HCT116 (cell line): ENCODE results near the gene UBQLN4. TPM values are rescaled to one million over a fixed set of nuclear protein-coding genes. Genes with fewer than 3 reads are reported as not detected.

ENCODE experiments used
- ATAC-seq: fragments of 200-7000 bp; cut with Tn5 transposase; 2 replicates; pipeline ENCODE4 v1.9.1; 2020; ENCODE audit warnings: mild to moderate bottlenecking, moderate library complexity
- BruUV-seq: library from RNA; stranded (reverse); fragments of 400-500 nt; replicated peaks from 2 replicates; lab custom pipeline; 2021; lab: Mats Ljungman, UMichigan
- CTCF ChIA-PET: fragments of 300-600 bp; sonication (Branson Sonifier 250); formaldehyde crosslinking; loops from one replicate; lab custom pipeline; 2021; ENCODE audit warnings: antibody characterized with exemption; lab: Charles Lee
- POLR2A ChIA-PET: fragments of 300-600, 350-600 bp; sonication (Branson Sonifier 250); formaldehyde crosslinking; loops from one replicate; lab custom pipeline; 2021; ENCODE audit warnings: antibody characterized with exemption; lab: Charles Lee
- RAD21 ChIA-PET, 2 experiments: fragments of 300-600 bp; sonication (Branson Sonifier 250); formaldehyde crosslinking; loops; one replicate each; lab custom pipeline; 2023; ENCODE audit warnings: low total read pairs in 2 of 2; ENCODE audit not compliant: uncharacterized antibody in 2 of 2, unreplicated experiment in 2 of 2, low non-redundant PET in 1 of 2; lab: Charles Lee
- DNase-seq: peaks from one replicate; pipeline ENCODE4 v3.0.0-alpha.2; 2010; ENCODE audit warnings: low read depth, low spot score
- H2AFZ ChIP-seq: fragments of 200-600 bp; shearing (Covaris generic), sonication (generic); 2 replicates; pipeline ENCODE4 v1.6.1; 2017; ENCODE audit warnings: low read depth, mixed run types, mixed read lengths, antibody characterized with exemption, low read length; ENCODE audit not compliant: poor library complexity, severe bottlenecking
- H3K27ac ChIP-seq: 2 replicates; pipeline ENCODE4 v1.5.1; 2012; ENCODE audit warnings: low read depth, low read length
- H3K27me3 ChIP-seq: fragments of 200-600 bp; sonication (generic); 2 replicates; pipeline ENCODE4 v1.6.1; 2016; ENCODE audit warnings: mixed run types, low read length, mixed read lengths; ENCODE audit not compliant: insufficient read depth
- H3K36me3 ChIP-seq, 2 experiments: fragments of 200-500 bp in 1 of 2; fragments of 200-600 bp in 1 of 2; sonication (Bioruptor generic) in 1 of 2; sonication (generic) in 1 of 2; 2 replicates each; pipeline versions ENCODE4 v1.5.1 to v1.6.1; 2014 to 2016; ENCODE audit warnings: low read length in 2 of 2, inconsistent platforms in 1 of 2, mixed read lengths in 1 of 2, mixed run types in 1 of 2; ENCODE audit not compliant: insufficient read depth in 2 of 2, control insufficient read depth in 1 of 2
- H3K4me1 ChIP-seq, 2 experiments: fragments of 200-600 bp in 1 of 2; sonication (generic) in 1 of 2; 2 replicates each; pipeline versions ENCODE4 v1.5.1 to v1.6.1; 2012 to 2017; ENCODE audit warnings: low read length in 2 of 2, inconsistent platforms in 1 of 2, mild to moderate bottlenecking in 1 of 2, mixed read lengths in 1 of 2, mixed run types in 1 of 2, moderate library complexity in 1 of 2; ENCODE audit not compliant: insufficient read depth in 2 of 2, control insufficient read depth in 1 of 2
- H3K4me2 ChIP-seq: fragments of 200-600 bp; sonication (generic); 2 replicates; pipeline ENCODE4 v1.6.1; 2017; ENCODE audit warnings: mixed run types, low read length, mixed read lengths
- H3K4me3 ChIP-seq, 2 experiments: fragments of 200-600 bp in 1 of 2; sonication (generic) in 1 of 2; replicated peaks in 1 of 2; 2 replicates each; pipeline ENCODE4 v1.5.1; 2011 to 2016; ENCODE audit warnings: low read length in 2 of 2, control low read depth in 1 of 2, low read depth in 1 of 2, mild to moderate bottlenecking in 1 of 2, mixed read lengths in 1 of 2, mixed run types in 1 of 2
- H3K79me2 ChIP-seq: fragments of 200-600 bp; sonication (generic); 2 replicates; pipeline ENCODE4 v1.6.1; 2017; ENCODE audit warnings: mild to moderate bottlenecking, mixed run types, low read length, moderate library complexity, mixed read lengths; ENCODE audit not compliant: insufficient read depth
- H3K9ac ChIP-seq: fragments of 200-600 bp; sonication (generic); 2 replicates; pipeline ENCODE4 v1.6.1; 2016; ENCODE audit warnings: low read length, mixed read lengths
- H3K9me2 ChIP-seq: fragments of 200-600 bp; sonication (generic), shearing (Covaris generic); 2 replicates; pipeline ENCODE4 v1.6.1; 2017; ENCODE audit warnings: mixed run types, mild to moderate bottlenecking, moderate library complexity; ENCODE audit not compliant: insufficient read depth
- H3K9me3 ChIP-seq, 2 experiments: fragments of 200-500 bp in 1 of 2; fragments of 200-600 bp in 1 of 2; sonication (Bioruptor generic) in 1 of 2; sonication (generic) in 1 of 2; 2 replicates each; pipeline ENCODE4 v1.6.1; 2014 to 2017; ENCODE audit warnings: low read length in 2 of 2, mixed read lengths in 2 of 2, inconsistent platforms in 1 of 2, low read depth in 1 of 2, mild to moderate bottlenecking in 1 of 2, mixed run types in 1 of 2, moderate library complexity in 1 of 2; ENCODE audit not compliant: control insufficient read depth in 1 of 2, insufficient read depth in 1 of 2
- H4K20me1 ChIP-seq: fragments of 200-600 bp; sonication (generic), shearing (Covaris generic); 2 replicates; pipeline ENCODE4 v1.6.1; 2017; ENCODE audit warnings: mixed run types, mild to moderate bottlenecking, moderate library complexity; ENCODE audit not compliant: insufficient read depth
- CBX3 ChIP-seq: IDR thresholded peaks from 2 replicates; pipeline ENCODE4 v1.6.1; 2012; ENCODE audit warnings: low read depth
- EGR1 ChIP-seq: IDR thresholded peaks from 2 replicates; pipeline ENCODE4 v1.6.1; 2012; ENCODE audit warnings: low read depth
- ELF1 ChIP-seq: IDR thresholded peaks from 2 replicates; pipeline ENCODE4 v1.6.1; 2012; ENCODE audit warnings: low read depth, borderline replicate concordance
- EZH2 ChIP-seq: fragments of 200-600 bp; sonication (generic); IDR thresholded peaks from 2 replicates; pipeline ENCODE4 v1.6.1; 2017; ENCODE audit warnings: antibody characterized with exemption, mixed run types
- EZH2phosphoT487 ChIP-seq: fragments of 200-600 bp; IDR thresholded peaks from 2 replicates; pipeline ENCODE4 v1.6.1; 2018; ENCODE audit warnings: antibody characterized with exemption, borderline replicate concordance
- JUND ChIP-seq: IDR thresholded peaks from 2 replicates; pipeline ENCODE4 v1.6.1; 2012
- POLR2A ChIP-seq: IDR thresholded peaks from 2 replicates; pipeline ENCODE4 v1.7.0; 2011; ENCODE audit warnings: borderline replicate concordance; ENCODE audit not compliant: insufficient read depth, insufficient read length; ENCODE audit errors: extremely low read depth
- POLR2AphosphoS5 ChIP-seq: IDR thresholded peaks from 2 replicates; pipeline ENCODE4 v1.6.1; 2011; ENCODE audit warnings: mild to moderate bottlenecking, low read depth, low read length, moderate library complexity
- RAD21 ChIP-seq: IDR thresholded peaks from 2 replicates; pipeline ENCODE4 v1.6.1; 2012; ENCODE audit warnings: low read depth, mild to moderate bottlenecking
- SIN3A ChIP-seq: IDR thresholded peaks from 2 replicates; pipeline ENCODE4 v1.6.1; 2012; ENCODE audit warnings: low read depth
- SRF ChIP-seq: IDR thresholded peaks from 2 replicates; pipeline ENCODE4 v1.6.1; 2012; ENCODE audit warnings: low read depth
- TCF7L2 ChIP-seq: IDR thresholded peaks from 2 replicates; pipeline ENCODE4 v1.7.0; 2011; ENCODE audit warnings: borderline replicate concordance, inconsistent platforms; ENCODE audit not compliant: insufficient read depth, insufficient read length; ENCODE audit errors: extremely low read depth
- intact Hi-C: fragments of 100-400 bp; cut with micrococcal nuclease; formaldehyde crosslinking; loops from 2 replicates; pipeline ENCODE4 v1.10.0; 2022
- total RNA-seq: library from RNA; stranded (reverse); gene quantifications from one replicate; pipeline ENCODE4 v1.2.1, GENCODE V29; 2021; ENCODE audit not compliant: unreplicated experiment
- TF ChIP-seq, protein P1 (sequence below), 3 experiments: fragments of 200-600 bp in 1 of 3; sonication (generic) in 1 of 3; IDR thresholded peaks in 2 of 3; conservative IDR thresholded peaks in 1 of 3; 2 replicates each; pipeline ENCODE4 v1.5.1; 2012 to 2017; ENCODE audit warnings: low read depth in 2 of 3, low read length in 2 of 3, antibody characterized with exemption in 1 of 3, borderline replicate concordance in 1 of 3, control low read depth in 1 of 3, mild to moderate bottlenecking in 1 of 3, mixed read lengths in 1 of 3, mixed run types in 1 of 3, moderate library complexity in 1 of 3; ENCODE audit not compliant: insufficient read depth in 1 of 3
- TF ChIP-seq, protein P2 (sequence below): IDR thresholded peaks from 2 replicates; pipeline ENCODE4 v1.6.1; 2011; ENCODE audit warnings: mild to moderate bottlenecking, low read length, moderate library complexity; ENCODE audit not compliant: insufficient replicate concordance; ENCODE audit errors: extremely low read depth
- TF ChIP-seq, protein P3 (sequence below): IDR thresholded peaks from 2 replicates; pipeline ENCODE4 v1.6.1; 2012
- TF ChIP-seq, protein P4 (sequence below): IDR thresholded peaks from 2 replicates; pipeline ENCODE4 v1.6.1; 2012

UBQLN4 gene
- total RNA-seq, 1 experiment from 2014 or later, result 68.4 TPM

DNA sequence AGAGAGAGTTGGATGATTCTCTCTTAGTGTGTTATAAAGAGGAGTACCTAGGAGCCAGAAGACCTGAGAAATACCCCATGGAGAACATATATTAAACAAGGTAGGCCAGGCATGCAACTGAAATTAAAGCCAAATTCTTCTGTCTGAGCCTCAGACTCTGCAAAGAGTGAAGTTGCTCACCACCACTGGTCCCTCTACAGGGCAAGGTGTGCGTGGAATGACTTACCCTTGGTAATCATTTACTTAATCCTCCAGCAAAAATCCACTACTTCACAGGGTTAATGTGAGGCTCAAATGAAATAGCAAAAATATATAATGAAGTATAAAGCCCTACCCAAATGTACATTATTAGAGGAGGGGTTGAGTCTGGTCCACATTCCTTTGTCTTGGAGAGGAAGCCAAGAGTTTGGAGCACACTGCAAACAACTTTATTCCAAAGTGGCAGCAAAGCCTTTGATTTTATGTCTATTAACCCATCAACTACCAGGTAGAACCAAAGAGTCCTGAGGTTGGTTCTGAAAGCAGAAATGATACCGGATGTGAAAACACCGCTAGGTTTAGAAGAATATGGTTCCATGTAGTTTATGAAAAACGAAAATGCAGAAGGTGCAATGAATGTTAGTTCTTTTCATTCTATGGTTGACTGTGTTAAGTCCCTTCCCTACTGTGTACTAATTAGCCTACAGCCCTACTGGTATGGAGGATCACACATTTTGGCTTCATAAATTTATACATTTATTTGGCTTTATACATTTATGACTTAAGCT is 41.4 kb downstream of the UBQLN4 start:
- RAD21 ChIA-PET, result no interaction called here
- Histone ChIP-seq H3K27me3 (no peaks in the 10 kb centered on the region), H3K36me3 (peaks cover 44 to 46% of the 10 kb centered on the region in 2 experiments), H3K27ac (no peak overlapping the region), H3K9me2 (no peaks in the 10 kb centered on the region), H4K20me1 (no peaks in the 10 kb centered on the region), H3K9ac (no peak overlapping the region), H3K79me2 (no peaks in the 10 kb centered on the region), H3K4me3 (no peak overlapping the region), H3K9me3 (no peaks in the 10 kb centered on the region), H3K4me2 (no peak overlapping the region), H3K4me1 (peaks cover 0 to 5% of the 10 kb centered on the region in 2 experiments; a peak in 1 of 4 replicates), H2AFZ (no peak overlapping the region)
- CTCF ChIA-PET, result no interaction called here
- POLR2A ChIA-PET, result no interaction called here
- TSS peak; percentile 6 for BruUV-seq
- ATAC-seq, result no peak
- TF ChIP-seq, protein P1, sequence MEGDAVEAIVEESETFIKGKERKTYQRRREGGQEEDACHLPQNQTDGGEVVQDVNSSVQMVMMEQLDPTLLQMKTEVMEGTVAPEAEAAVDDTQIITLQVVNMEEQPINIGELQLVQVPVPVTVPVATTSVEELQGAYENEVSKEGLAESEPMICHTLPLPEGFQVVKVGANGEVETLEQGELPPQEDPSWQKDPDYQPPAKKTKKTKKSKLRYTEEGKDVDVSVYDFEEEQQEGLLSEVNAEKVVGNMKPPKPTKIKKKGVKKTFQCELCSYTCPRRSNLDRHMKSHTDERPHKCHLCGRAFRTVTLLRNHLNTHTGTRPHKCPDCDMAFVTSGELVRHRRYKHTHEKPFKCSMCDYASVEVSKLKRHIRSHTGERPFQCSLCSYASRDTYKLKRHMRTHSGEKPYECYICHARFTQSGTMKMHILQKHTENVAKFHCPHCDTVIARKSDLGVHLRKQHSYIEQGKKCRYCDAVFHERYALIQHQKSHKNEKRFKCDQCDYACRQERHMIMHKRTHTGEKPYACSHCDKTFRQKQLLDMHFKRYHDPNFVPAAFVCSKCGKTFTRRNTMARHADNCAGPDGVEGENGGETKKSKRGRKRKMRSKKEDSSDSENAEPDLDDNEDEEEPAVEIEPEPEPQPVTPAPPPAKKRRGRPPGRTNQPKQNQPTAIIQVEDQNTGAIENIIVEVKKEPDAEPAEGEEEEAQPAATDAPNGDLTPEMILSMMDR (IDR thresholded peaks at IDR 0.05 in 2 of 3, conservative IDR thresholded peaks at IDR 0.05 in 1 of 3; ENCODE audit: borderline replicate concordance in 1 of 3, insufficient read depth in 1 of 3, low read depth in 2 of 3, low read length in 2 of 3), result no peak
- TF ChIP-seq RAD21, result no peak
- no peak for TF ChIP-seq POLR2A
- TF ChIP-seq SRF, result no peak
- TF ChIP-seq EGR1, result no peak
- no peak for TF ChIP-seq SIN3A
- no peak for DNase-seq
- intact Hi-C loops, result no loop called here

DNA sequence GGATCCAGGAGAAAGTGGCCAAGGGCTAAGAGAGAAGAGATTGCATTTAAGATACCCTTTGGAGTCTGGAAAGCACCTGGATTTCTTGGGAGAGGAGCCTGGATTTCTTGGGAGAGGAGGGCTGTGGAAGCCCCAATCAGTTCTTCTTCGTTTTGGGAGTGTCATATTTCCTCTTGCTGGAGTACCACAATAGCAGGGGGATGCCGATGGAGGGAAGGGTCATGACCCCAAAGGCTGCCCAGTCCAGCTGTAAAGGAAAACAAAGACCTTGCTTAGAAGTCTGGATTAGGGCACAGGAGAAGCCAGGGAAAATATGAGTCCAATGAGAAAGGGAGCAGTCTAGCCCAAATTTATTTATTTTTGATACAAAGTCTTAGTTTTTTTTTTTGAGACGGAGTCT is 44.2 kb downstream of the UBQLN4 start:
- intact Hi-C loops, result loop anchor here (10.0 kb wide), 1 partner anchor 55 kb away; the partner anchor contains the start of gene RAB25
- no peaks in the 10 kb centered on the region for H3K9me3 ChIP-seq
- no peaks in the 10 kb centered on the region for H3K9me2 ChIP-seq
- H3K4me3 ChIP-seq, result no peak overlapping the region
- H2AFZ ChIP-seq, result no peak overlapping the region
- H3K27me3 ChIP-seq, result no peaks in the 10 kb centered on the region
- peaks cover 32 to 37% of the 10 kb centered on the region in 2 experiments; a peak in 3 of 4 replicates for H3K36me3 ChIP-seq
- CTCF ChIA-PET, result interaction anchor here (1.6 to 2.8 kb wide), 2 partner anchors 16 to 57 kb away, joined by 8 to 14 read pairs; no protein-coding TSS in a partner anchor
- no peaks in the 10 kb centered on the region for H4K20me1 ChIP-seq
- no peak for DNase-seq
- no peak for ATAC-seq
- H3K27ac ChIP-seq, result no peak overlapping the region
- RAD21 ChIA-PET, result no interaction called here
- H3K4me1 ChIP-seq, result peaks cover 2 to 21% of the 10 kb centered on the region in 2 experiments; a peak in 3 of 4 replicates
- H3K4me2 ChIP-seq, result no peak overlapping the region
- no peak overlapping the region for H3K9ac ChIP-seq
- no TSS peak for BruUV-seq
- POLR2A ChIA-PET, result no interaction called here
- no peaks in the 10 kb centered on the region for H3K79me2 ChIP-seq
- TF ChIP-seq POLR2A (no peak), JUND (no peak), SRF (no peak), ELF1 (no peak), POLR2AphosphoS5 (no peak), CBX3 (no peak), EZH2phosphoT487 (no peak), TCF7L2 (no peak), EZH2 (no peak)
- TF ChIP-seq, protein P2, sequence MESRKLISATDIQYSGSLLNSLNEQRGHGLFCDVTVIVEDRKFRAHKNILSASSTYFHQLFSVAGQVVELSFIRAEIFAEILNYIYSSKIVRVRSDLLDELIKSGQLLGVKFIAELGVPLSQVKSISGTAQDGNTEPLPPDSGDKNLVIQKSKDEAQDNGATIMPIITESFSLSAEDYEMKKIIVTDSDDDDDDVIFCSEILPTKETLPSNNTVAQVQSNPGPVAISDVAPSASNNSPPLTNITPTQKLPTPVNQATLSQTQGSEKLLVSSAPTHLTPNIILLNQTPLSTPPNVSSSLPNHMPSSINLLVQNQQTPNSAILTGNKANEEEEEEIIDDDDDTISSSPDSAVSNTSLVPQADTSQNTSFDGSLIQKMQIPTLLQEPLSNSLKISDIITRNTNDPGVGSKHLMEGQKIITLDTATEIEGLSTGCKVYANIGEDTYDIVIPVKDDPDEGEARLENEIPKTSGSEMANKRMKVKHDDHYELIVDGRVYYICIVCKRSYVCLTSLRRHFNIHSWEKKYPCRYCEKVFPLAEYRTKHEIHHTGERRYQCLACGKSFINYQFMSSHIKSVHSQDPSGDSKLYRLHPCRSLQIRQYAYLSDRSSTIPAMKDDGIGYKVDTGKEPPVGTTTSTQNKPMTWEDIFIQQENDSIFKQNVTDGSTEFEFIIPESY, result no peak
- TF ChIP-seq, protein P3, sequence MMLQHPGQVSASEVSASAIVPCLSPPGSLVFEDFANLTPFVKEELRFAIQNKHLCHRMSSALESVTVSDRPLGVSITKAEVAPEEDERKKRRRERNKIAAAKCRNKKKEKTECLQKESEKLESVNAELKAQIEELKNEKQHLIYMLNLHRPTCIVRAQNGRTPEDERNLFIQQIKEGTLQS, result no peak
- TF ChIP-seq, protein P4, sequence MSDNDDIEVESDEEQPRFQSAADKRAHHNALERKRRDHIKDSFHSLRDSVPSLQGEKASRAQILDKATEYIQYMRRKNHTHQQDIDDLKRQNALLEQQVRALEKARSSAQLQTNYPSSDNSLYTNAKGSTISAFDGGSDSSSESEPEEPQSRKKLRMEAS, result no peak
